Measurements from ENCODE around the gene MAPK1IP1L.

MAPK1IP1L gene

DNA sequence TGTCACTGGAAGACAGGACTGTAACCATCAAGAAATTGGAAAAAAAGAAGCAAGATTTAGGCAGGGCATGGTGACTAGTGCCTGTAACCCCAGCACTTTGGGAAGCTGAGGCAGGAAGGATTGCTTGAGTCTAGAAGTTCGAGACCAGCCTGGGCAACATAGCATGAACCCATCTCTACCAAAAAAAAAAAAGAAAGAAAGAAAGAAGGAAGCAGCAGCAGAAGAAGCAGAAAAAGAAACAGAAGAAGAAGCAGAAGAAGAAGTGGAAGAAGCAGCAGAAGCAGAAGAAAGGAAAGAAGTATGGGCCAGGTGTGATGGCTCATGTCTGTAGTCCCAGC lies 47.1 kb downstream of the MAPK1IP1L start:
- no peak for DNase-seq

DNA sequence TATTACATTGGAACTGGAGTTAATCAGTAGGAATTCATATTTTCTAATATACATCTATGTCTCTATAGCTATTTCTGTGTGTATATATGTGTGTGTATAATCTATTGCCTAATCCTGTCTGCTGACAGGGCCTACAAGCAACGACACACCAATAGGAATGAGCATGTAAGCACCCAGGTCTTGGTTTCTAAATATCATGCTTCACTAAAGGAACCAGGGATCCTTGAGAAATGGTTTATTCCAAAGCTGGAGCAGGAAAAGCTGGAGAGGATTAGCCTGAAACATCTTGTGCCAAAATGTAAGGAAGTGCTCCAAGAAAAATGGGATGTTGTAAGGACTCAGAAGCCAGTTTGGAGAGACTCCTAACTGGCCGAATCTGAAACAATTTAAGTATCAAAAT lies 48.3 kb downstream of the MAPK1IP1L start:
- DNase-seq: no peak

DNA sequence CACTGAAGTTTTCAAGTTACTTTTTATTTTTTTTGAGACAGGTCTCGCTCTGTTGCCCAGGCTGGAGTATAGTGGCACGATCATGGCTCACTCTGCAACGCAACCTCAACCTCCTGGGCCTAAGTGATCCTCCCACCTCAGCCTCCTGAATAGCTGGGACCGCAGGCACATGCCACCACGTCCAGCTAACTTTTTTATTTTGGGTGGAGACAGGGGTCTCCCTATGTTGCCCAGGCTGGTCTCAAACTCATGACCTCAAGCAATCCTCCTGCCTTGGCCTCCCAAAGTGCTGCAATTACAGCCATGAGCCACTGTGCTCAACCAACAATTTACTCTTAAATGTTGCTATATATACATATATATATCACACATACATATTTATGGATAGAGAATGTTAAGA lies 50.3 kb downstream of the MAPK1IP1L start:
- no peak for DNase-seq

DNA sequence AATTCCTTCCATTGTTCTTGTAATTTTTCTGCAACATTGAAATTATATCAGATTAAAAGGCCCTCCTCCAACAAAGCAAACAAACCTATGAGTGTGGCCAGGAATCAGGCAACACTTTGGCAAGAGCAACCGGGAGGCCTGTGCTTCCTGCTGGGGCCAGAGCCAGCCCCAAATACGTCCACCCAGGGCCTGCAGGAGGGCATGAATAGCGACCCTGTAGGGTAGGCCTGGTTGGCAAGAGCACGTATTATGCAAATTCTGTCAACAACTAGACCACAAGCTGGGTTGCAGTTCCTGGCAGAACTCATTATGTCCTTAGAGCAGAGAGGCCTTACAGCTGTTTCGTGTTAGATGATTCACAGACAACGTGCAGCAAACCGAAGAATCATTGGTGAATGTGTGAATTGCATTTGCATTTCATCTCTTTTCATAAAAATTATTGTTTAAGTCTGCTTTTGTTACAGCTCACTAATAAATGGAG lies 50.7 kb downstream of the MAPK1IP1L start:
- DNase-seq: peak; percentile 46

DNA sequence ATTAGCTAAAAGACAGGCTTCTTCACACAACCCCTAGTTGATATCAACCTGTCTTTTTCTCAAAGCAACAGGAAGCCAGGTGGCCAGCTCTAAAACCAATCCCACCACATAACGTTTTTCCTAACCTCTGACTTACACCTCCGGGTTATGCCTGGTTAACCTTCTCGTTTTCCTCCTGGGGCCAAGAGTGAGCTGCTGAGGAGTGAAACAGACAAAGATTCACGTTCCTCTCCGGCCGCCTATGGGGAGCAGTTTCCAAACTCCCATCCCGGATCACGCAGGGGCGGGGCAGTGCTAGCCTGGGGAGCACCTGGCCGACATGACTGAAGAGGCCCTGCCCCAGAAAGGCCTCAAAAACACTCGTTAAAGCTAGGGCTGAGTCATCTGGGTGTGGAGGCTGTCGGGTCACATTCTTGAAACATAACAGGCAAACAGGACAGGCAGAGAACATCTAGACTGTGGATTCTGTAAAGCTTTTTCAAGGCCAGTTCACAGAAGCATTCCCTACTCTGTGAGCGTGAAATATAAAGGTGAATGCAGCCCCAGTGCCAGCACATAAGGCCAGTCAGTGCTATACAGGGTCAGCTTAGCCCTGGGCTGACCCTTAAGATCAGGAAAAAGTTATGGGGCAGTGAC lies 51.7 kb downstream of the MAPK1IP1L start:
- no peak for DNase-seq

DNA sequence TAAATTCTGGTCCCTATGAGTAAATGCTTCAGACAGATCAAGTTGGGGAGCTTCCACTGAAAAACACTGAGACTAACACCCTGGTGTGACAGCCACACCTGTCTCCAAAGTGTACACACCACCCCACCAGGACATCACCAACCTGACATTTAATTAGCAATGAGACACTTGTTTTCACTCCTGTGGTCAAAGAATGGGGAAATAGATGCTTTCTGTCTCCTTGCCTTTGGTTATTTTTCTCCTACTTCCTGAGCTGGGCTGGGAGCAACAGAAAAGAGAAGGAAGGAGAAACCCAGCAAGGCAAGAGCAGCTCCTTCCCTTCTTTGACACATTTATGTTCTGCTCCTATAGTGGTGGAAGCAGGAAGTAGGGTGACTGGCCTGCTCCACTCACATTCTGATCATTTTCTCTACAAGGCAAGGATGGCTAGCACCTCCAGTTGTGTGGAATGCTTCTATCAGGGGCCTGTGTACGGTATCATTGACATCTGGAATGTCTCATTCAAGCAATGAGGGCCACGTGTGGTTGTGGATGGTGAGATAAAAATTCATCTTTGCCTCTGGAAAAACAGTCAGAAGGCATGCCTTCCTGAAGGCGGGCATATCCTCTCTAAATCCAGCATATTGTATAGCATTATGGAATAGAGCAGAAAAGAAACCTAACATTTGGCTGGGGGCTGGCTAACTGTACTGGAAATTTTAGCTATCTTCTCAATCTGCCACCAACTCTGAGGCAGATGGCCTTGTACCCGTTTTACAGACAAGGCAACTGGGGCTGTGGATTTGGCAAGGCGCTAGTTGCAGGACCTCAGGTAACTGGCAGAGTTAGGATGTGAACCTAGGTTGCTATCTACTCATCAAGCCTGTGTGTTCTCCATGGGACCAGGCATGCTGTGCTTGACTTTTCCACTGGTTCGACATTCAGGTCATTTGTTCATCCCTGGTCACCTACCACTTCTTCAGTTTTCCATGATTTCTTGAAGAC lies 52.8 kb downstream of the MAPK1IP1L start:
- no peak for DNase-seq

DNA sequence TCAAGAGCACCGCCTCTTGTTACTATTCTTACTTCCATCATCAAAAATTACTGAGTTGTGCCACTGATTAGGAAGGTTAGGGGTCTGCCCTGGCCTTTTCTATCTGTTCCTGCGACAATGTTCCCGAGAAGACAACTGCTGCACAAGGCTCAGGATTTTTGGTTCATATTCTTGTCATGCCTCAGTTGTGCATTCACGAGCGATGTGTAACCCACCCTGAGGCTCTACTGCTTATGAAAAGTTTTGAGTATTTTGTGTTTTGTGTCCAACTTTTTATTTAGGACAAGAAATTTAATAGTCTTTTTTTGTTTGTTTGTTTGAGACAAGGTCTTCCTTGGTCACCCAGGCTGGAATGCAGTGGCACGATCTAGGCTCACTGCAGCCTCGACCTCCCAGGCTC lies 54.5 kb downstream of the MAPK1IP1L start:
- DNase-seq: no peak

DNA sequence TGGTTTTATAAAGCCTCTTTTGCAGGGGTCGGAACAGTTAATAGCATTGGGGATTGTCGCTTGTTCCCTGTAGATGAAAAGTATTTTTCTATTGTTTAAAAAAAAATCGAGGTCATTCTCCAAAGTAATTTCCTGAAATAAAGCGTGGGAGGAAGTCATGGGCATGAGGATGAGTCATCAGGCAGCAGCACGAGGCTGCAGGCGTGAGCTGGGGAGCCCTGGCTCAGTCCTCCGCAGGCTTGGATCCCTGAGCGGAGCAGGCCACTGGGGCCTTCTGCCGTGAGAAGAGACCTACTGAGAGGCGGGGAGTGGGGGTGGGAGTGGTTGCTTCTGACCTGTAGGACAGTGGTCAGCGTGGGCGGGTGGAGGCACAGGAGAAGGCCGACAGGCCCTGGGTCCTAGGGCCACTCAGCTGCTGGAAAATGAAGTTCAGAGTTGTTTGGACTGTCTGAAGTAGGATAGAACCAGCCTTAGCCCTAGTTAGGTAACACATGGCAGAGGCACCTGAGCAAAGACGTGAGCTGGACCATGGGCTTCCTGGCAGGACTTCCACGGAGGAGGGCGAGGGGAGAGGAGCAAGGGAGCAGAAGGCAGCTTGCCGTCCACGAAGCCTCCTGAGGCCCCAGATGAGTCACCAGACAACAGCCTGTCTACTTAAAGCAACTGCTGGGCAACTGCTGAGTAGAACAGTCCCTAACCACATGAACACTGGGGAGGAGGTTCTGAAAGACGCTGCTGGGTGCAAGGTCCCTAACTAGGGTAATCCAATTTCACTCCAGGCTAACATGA lies 56.5 kb downstream of the MAPK1IP1L start:
- DNase-seq: no peak

DNA sequence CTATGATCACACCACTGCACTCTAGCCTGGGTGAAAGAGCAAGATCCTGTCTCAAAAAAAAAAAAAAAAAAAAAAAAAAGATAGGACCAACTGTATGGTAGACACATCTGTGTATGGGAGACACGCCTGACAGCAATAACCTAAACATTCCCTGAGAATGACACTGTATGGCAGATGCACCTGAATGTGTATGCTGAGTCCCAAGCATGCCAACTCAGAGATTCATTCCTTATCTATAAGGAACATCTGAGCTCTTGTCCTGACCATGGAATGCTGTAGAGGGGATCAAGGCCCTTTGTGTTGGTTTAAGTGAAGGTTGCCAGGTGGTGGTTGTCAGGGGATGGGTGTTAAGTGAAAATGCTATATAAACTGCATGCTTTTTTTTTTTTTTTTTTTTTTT lies 58.4 kb downstream of the MAPK1IP1L start:
- DNase-seq: no peak

DNA sequence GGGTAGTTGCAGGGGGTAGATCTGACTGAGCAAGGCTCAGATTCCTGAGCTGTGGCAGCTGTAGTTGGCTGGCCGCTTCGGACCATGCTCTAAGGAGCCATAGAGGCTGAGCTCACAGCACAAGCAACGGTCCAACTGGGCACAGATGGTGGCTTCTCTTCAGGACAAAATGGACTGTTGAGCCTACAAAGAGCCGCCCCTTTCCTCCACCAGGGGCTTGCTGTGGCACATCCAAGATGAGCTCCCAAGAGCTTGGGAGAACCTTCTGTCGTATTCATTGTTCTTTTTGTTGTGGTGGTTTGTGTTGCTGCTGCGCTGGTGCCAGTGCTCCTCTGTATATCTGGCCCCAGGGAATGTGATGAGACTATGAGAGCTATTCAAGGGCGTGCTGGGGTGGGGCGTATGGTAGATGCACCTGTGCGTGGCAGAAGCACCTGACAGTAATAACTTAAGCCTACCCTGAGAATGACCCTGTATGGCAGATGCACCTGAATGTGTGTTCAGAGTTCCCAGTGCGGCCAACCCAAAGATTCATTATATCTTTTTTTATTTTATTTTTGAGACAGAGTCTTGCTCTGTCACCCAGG lies 59.8 kb downstream of the MAPK1IP1L start:
- DNase-seq: peak; percentile 96

DNA sequence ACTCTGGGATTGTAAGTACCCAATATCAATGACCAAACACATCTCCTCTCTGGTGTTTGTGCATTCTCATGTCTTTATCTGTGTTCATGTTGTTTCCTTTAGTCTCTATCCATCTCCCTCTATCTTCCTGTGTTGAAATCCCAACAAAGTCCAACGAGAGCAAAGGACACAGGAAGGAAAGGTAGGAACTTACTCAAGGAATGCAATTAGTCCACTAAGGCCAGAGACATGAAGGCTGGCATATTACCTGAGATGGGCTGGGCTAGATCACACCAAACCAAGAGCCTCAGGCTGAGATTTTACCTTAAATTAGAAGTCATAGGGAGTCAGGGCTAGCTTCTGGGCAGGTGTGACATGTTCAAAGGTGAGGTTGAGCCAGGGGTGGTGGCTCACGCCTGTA lies 63.3 kb downstream of the MAPK1IP1L start:
- no peak for DNase-seq

DNA sequence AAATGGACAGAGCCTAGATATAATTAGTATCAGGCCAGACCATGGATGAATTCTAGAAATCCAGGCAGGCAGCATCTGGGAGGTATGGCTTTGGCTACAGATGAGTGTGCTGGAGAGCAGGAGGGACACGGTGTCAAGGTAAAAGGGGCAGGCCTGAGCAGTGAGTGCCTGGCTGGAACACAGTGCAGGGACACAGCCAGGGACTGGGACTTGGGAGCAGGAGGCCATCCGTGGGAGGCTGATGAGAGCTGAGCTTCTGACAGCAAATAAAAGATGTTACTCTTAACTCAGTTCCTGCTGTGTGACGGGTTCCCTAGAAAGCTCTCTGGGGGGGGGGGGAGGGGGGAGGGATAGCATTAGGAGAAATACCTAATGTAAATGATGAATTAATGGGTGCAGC lies 64.0 kb downstream of the MAPK1IP1L start:
- no peak for DNase-seq

DNA sequence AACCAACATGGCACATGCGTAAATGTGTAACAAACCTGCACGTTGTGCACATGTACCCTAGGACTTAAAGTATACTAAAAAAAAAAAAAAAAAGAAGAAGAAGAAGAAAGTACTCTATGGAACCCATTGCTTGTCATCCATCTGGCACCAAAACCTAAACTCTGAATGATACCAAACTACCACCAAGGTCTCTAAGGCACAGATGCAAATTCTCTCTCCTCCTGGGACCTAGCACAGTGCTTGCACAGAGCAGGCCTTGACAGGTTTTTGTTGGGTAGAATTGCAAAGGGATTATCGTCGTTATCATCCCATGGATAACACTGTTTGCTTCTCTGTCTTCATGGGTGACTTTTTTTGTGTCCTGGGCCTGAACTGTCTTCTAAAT lies 64.4 kb downstream of the MAPK1IP1L start:
- no peak for DNase-seq

DNA sequence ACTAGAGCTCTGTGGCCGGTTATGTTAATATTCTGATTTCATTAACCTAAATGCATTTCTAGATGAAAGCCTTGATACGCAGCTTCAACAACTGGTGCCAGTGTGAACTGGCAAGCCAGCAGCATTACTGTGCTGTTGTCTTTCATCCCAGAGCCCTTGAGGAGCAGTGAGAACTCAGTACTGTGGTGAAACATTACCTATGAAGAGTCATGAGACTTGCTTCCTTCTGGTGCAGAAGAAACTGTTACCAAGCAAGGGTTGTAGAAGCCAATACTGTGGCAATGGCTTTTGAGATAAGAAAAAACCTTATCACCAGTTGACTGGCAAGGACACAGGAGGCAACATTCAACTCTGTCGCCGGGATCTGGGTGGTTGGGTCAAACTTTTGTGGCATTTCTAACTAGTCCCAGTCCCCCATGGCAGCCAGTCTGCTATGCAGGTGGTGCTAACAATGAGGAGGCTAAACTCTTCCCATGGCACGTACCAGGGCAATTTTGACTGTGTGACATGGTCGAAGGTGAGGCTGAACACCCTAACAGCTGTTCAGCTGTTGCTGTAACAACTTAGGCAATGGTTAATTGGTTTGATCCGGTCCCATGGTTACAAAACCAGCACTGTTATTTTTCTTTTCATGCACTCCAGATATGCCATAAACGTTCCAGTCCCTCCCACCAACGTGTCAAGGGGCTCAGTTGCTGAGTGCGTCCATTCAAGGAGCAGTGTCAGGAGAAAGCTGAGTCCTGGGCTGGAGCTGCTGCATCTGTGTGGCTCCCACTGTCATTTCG lies 65.0 kb downstream of the MAPK1IP1L start:
- DNase-seq: no peak

DNA sequence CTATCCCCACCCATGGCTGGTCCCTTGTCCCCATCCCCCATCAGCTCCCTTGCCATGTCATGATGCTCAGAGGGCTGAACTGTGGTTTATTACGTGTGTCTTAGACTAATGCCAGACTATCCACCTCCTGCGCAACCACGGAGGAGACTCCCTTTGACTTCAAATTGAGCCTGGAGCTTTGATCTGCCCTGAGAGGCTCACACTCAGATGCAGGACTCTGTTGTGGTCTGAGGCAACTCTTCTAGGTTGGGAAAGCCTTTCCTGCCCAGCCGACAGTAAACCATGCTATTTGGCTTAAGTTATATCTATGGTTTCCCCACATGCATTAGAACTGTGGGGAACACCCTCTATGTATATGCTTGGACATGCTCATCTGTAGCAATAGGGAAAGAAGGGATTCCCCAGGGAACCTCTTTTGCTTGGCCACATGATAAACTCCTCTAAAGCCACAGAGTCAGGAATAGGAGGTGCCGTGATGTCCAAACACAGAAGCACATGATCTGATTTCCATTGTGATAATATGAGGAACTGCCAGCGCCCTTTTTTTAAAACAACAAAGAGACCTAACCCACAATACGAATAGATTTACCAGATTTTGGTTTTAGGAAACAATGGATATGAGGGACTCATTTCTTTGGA lies 66.5 kb downstream of the MAPK1IP1L start:
- DNase-seq: no peak

DNA sequence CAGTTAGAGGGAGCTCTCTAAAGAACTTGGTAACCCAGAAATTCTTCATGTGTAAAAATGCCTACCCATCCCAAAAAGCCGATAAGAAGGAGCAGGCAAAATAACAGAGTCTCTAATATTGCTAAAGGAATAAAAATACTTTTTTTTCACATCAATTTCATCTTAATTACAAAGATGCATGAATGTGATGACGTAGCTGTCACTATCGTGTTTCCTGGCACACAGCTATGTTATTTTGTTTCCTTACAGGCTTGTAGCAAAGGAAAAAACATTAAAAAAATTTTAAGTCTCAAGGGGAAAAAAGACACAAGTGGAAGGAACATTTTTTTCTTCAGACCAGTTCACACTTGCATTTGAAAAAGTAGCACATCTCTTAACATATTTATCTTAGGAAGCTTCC lies 67.3 kb downstream of the MAPK1IP1L start:
- DNase-seq: no peak

Measured in NCI-H187 treated with DMSO at 0.1 percent for 48 hours (cell line).